K562 (cell line): ENCODE results near the gene CD68. TPM values are rescaled to one million over a fixed set of nuclear protein-coding genes. Genes with fewer than 3 reads are reported as not detected.

Experiments
- CBX1 ChIP-seq: sonication (generic); IDR thresholded peaks from 2 replicates; pipeline ENCODE4 v1.6.1; 2016; ENCODE audit warnings: antibody characterized with exemption, low read depth, mild to moderate bottlenecking
- CBX2 ChIP-seq: fragments of 200-600 bp; sonication (generic); IDR thresholded peaks from one replicate; pipeline ENCODE4 v1.6.1; 2012; ENCODE audit warnings: mild to moderate bottlenecking, low read length, inconsistent platforms; ENCODE audit not compliant: insufficient read depth, poor library complexity, severe bottlenecking
- CSDE1 ChIP-seq, 2 experiments: fragments of 450-650 bp; IDR thresholded peaks; 2 replicates each; pipeline ENCODE4 v1.6.1; 2016; ENCODE audit warnings: mild to moderate bottlenecking in 1 of 2
- ELK1 ChIP-seq: sonication (generic); formaldehyde crosslinking; IDR thresholded peaks from 2 replicates; pipeline ENCODE4 v1.8.1; 2022; ENCODE audit warnings: missing genetic modification reagents
- KDM1A ChIP-seq, 2 experiments: fragments of 450-650 bp; IDR thresholded peaks; 2 replicates each; pipeline ENCODE4 v1.6.1; 2016; ENCODE audit warnings: mild to moderate bottlenecking in 2 of 2
- KLF16 ChIP-seq: IDR thresholded peaks from 2 replicates; pipeline ENCODE4 v1.6.1; 2016; ENCODE audit warnings: antibody characterized with exemption
- MED1 ChIP-seq: sonication (generic); formaldehyde crosslinking; IDR thresholded peaks from 2 replicates; pipeline ENCODE4 v1.8.1; 2023; ENCODE audit warnings: missing genetic modification reagents, borderline replicate concordance
- REST ChIP-seq, 2 experiments: fragments of 450-650 bp; formaldehyde crosslinking in 1 of 2; IDR thresholded peaks; 2 replicates each; pipeline versions ENCODE4 v1.4.0 to v1.6.1; 2014 to 2020; ENCODE audit warnings: mild to moderate bottlenecking in 2 of 2, borderline replicate concordance in 1 of 2, low read depth in 1 of 2
- SIRT6 ChIP-seq: IDR thresholded peaks from one replicate; pipeline ENCODE4 v1.6.1; 2012; ENCODE audit warnings: low read depth, mild to moderate bottlenecking, control low read depth, inconsistent platforms, low read length, moderate library complexity
- SLC30A9 ChIP-seq: fragments of 250-450 bp; sonication (Bioruptor Pico); IDR thresholded peaks from 2 replicates; pipeline ENCODE4 v1.8.0; 2022; ENCODE audit warnings: mild to moderate bottlenecking, moderate library complexity
- SRSF7 ChIP-seq: fragments of 200-400 bp; formaldehyde crosslinking; optimal IDR thresholded peaks from 2 replicates; pipeline ENCODE3; 2017; ENCODE audit warnings: mild to moderate bottlenecking, low read depth, low read length
- TAL1 ChIP-seq: fragments of 450-650 bp; IDR thresholded peaks from 2 replicates; pipeline ENCODE4 v1.6.1; 2016; ENCODE audit warnings: mild to moderate bottlenecking
- TSC22D4 ChIP-seq: fragments of 450-650 bp; IDR thresholded peaks from 2 replicates; pipeline ENCODE4 v1.6.1; 2016; ENCODE audit warnings: missing genetic modification characterization, missing biosample characterization, control low read depth
- ZBTB43 ChIP-seq: sonication (generic); formaldehyde crosslinking; IDR thresholded peaks from 2 replicates; pipeline ENCODE4 v1.8.0; 2023; ENCODE audit warnings: mild to moderate bottlenecking, missing genetic modification reagents
- ZNF184 ChIP-seq: sonication (generic); formaldehyde crosslinking; IDR thresholded peaks from 2 replicates; pipeline ENCODE4 v1.5.0; 2020; ENCODE audit warnings: missing genetic modification reagents
- ZNF23 ChIP-seq: fragments of 250-450 bp; sonication (Bioruptor Pico); IDR thresholded peaks from 2 replicates; pipeline ENCODE4 v1.4.0; 2020; ENCODE audit warnings: mild to moderate bottlenecking
- ZNF707 ChIP-seq: fragments of 250-450 bp; sonication (Bioruptor Pico); conservative IDR thresholded peaks from 2 replicates; pipeline ENCODE4 v1.8.0; 2022; ENCODE audit warnings: inconsistent platforms, mild to moderate bottlenecking, moderate library complexity
- polyA plus RNA-seq, 8 experiments: library from polyadenylated mRNA; depleted of rRNA in 4 of 8; stranded (reverse) in 5 of 8; unstranded in 3 of 8; fragments of >200 nt; fragmentation: Nextera tagmentation in 2 of 8; fragmentation: Illumina TruSeq in 1 of 8; extraction: Ambion mirVana in 2 of 8; extraction: Trizol in 1 of 8; gene quantifications; 2 replicates each; pipeline versions ENCODE4 v1.2.1 to v1.2.3, GENCODE V29; 2011 to 2014; ENCODE audit warnings: inconsistent platforms in 1 of 8, missing spikeins in 1 of 8
- total RNA-seq, 7 experiments: library from RNA; depleted of rRNA in 6 of 7; stranded (reverse); fragments of >200 nt in 6 of 7; fragmentation: Illumina TruSeq in 2 of 7; extraction: Trizol in 2 of 7; gene quantifications; 2 replicates each; pipeline versions ENCODE4 v1.2.1 to v1.2.3, GENCODE V29; 2011 to 2021; ENCODE audit warnings: low replicate concordance in 1 of 7

The CD68 gene
- total and polyA plus RNA-seq, 9 of the 15 experiments (the other 6 are each of a cell fraction or from before 2014, with no cell fraction given) = 28.2 to 89.8 (median 37.7) TPM

GRCh38 chr17:7614425-7615264 is 35.2 kb downstream of the CD68 start, which contains the start of gene FXR2 (continued):
- TF ChIP-seq SRSF7 = no peak
- no peak for TF ChIP-seq ZNF184 (CRISPR knock-in tag)
- TF ChIP-seq SIRT6 = no peak
- TF ChIP-seq MED1 (CRISPR knock-in tag) = no peak
- no peak for TF ChIP-seq SLC30A9 (CRISPR knock-in tag)
- TF ChIP-seq KLF16 = 0 out of 2 replicates have a peak, but pooled peaks have one; percentile 37
- no peak for TF ChIP-seq ZNF23 (CRISPR knock-in tag)
- TF ChIP-seq ELK1 (CRISPR knock-in tag) = no peak
- no peak for TF ChIP-seq CBX1
- no peak for TF ChIP-seq TAL1
- no peak for TF ChIP-seq TSC22D4 (tag)
- TF ChIP-seq KDM1A (IDR thresholded peaks at IDR 0.05) = no peak
- TF ChIP-seq REST (IDR thresholded peaks at IDR 0.05; ENCODE audit: borderline replicate concordance) = peak; percentile 13; the same call in 1 of the 2 replicates
- no peak for TF ChIP-seq REST (CRISPR knock-in tag; IDR thresholded peaks at IDR 0.05; ENCODE audit: low read depth)
- TF ChIP-seq CBX2 = no peak
- TF ChIP-seq ZBTB43 (CRISPR knock-in tag) = no peak
- TF ChIP-seq ZNF707 (CRISPR knock-in tag) = no peak
- TF ChIP-seq CSDE1 (IDR thresholded peaks at IDR 0.05) = no peak
